Measurements from ENCODE around the gene DND1.
"Not testable (repeated sequence)": the region's sequence is repeated elsewhere in the genome, so short reads cannot be mapped to it uniquely, and the experiment has no call there.

The DND1 gene

DNA sequence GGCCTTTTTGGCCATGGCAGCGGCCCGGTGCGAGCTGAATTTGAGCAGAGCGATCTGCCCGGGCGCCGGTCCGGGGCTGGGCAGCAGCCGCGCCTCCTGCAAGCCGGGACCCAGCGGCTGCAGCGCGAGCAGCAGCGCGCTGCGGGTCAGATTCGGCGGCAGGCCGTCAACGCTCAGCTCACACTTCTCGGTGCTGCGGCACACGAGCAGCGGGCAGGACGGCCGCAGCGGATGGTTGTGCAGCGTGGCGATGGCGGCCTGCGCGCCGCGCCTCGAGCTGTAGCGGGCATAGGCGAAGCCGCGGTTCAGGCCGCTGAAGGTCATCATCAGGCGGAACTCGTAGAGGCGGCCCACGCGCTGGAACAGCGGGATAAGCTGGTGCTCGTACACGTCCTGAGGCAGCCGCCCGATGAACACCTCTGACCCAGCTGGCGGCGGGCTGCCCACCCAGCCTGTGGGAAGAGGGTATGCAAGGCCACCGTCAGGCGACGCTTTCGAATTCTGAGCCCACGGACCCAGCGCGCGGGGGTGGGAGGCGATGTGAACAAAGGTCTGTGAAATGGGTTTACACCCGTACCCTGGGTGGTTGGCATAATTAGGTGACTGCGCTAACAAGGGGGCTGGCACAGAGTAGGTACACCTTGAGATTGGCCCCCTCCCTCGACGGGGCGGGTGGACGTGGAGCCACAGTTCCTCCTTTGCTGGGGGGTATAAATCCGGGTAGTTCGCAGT lies 755 bp downstream of the DND1 start:
- no peak for DNase-seq (ENCODE audit: low read depth in 2 of 2)

DNA sequence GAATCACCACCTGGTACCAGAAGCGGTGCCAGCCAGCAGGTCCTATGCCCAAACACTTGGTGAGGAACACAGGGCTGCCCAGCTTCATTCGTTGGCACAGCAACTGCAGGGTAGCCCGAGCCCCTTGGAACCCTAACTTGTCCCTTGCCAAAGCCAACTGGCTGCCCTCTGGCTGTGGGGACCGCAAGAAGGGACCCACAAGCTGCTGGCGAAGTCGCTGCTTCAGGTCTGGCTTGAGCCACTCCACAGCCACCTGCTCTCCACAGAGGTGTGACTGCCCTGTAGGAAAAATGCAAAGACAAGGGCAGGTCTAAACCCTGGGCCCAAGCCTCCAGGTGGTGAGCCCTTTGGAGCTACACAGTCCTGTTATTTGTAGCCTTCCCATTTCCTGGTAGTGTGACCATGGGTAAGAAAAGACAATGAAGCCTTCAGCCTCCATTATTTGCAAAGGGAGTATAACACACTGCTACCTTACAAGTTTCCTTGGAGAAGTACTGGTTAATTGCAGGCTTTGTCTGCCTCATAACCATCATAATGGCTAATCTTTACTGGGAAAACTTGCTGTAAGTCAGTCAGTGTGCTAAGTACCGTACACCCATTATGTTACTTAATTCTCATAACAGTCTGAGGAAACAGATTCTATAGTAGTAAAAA lies 1.8 kb downstream of the DND1 start:
- DNase-seq (ENCODE audit: low read depth in 2 of 2): no peak

DNA sequence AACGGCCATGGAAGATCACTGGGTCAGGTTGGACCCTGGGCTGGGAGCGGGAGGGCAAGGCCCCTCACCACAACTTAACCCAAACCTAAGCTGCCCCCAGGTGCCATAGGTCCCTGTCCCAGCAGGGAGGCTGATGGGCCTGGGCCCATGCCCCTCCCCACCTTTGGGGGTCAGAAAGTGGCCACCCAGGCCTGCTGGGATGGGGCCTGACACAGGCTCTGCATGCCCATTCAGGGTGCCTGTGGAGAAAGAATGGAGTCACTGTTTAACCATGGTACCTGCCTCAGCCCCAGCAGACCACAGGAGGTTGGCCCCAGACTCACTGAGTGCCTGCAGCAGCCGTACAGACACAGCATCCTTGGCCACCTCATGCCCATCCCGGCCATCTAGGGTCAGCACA lies 2.3 kb downstream of the DND1 start:
- DNase-seq (ENCODE audit: low read depth in 2 of 2): not testable (repeated sequence)

DNA sequence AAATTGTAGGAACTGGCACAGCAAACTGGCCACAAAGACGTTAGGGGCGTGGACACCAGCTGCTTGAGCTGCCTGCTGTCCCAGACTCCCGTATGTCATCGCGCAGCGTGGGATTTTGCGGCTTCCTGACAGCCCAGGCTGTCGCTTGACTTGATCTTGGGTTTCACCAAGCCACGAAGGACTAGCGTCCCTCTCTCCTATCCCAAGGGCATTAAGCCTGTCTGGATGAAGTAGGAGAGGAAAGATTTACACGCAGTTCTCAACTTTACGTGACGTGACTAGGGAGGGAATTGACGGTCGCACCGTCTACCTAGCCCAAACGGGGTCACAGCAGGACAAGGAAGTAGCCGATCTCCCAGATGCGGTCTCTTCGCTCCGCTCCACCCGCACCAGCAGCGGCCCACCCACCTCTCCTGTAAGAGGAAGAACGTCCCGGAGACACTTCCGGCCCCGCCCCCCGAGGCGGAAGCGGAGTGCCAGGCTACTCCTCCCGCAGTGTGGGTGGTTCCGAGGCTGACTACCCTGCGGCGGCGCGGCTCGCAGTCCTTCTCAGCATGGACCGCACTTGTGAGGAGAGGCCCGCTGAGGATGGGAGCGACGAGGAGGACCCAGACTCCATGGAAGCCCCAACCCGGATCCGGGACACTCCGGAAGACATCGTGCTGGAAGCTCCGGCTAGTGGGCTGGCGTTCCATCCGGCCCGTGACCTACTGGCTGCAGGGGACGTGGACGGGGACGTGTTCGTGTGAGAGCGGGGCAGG lies 8.8 kb downstream of the DND1 start, which contains the start of gene WDR55:
WDR55 (plus strand) TSS at position 546 of the 761 bp plus-strand sequence; CDS start at position 555, 9 bp downstream.
- DNase-seq (ENCODE audit: low read depth in 2 of 2): peak; percentile 94 to 96

DNA sequence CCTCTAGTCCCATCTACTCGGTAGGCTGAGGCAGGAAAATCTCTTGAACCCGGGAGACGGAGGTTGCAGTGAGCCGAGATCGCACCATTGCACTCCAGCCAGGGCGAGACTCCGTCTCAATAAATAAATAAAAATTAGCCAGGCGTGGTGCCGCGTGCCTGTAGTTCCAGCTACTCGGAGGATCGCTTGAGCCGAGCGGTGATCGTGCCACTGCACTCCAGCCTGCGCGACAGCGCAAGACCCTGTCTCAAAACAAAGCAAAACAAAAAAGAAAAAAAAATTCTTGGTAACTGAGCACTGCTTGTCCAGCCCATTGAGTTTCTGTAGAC lies 9.4 kb downstream of the DND1 start:
- no peak for DNase-seq (ENCODE audit: low read depth in 2 of 2)

DNA sequence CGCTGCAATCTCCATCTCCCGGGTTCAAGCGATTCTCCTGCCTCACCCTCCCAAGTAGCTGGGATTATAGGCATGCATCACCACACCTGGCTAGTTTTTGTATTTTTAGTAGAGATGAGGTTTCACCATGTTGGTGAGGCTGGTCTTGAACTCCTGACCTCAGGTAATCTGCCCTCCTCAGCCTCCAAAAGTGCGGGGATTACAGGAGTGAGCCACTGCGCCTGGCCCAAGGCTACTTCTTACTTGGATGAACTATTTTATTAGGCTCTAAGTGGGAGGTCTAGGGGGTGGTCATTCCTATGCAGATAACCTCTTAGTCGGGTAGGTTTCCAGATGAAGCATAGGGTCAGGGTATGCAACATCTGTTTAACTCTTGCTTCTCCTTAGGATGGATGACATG lies 13.0 kb downstream of the DND1 start:
- DNase-seq (ENCODE audit: low read depth in 2 of 2): not testable (repeated sequence)

DNA sequence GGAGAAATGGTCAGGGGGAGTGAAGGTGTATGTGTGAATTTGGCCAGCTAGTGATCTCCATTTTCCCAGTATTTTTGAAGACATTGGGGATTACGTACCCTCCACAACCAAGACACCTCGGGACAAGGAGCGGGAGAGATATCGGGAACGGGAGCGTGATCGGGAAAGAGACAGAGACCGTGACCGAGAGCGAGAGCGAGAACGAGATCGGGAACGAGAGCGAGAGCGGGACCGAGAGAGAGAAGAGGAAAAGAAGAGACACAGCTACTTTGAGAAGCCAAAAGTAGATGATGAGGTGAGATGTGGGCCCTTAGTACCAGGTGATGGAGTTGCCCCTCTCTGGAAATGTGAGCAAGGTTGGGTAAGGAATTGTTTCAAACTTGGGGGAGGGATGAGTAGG lies 14.5 kb downstream of the DND1 start:
- DNase-seq (ENCODE audit: low read depth in 2 of 2): no peak

DNA sequence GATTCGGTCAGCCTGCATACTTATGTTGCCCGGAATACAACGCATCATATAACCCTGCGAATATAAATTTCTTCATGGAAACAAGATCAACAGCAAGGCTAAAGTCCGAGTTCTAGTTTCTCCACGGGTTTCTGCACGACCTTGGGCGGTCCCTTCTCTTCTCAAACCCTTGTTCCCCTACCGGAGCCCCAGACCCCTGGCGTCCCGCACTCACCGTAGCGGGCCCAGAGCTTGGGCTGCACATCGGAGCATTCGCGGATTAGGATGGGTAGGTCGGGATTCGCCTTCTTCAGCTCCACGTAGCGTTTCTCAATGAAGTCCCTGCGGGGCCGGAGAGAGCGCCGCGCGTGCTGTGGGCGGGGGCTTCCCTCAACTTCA lies 26.3 kb downstream of the DND1 start:
- no peak for DNase-seq (ENCODE audit: low read depth in 2 of 2)

DNA sequence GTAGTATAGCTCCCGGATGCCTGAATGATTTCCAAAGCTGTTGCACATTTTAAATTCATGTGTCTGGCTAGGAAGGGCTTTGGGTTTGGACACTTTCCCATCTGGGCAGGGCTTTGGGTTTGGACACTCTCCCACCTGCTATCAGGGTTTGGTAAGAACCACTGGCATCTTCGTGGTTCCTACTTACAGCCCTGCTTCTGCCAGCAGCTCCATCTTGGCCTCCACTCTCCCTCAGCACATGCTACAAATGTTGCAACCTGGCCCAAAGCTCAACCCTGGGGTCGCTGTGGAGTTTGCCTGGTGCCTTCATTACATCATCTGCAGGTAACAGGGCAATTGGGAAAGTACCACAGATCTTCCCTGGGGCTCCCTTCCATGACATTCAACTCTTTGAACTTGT lies 30.7 kb downstream of the DND1 start:
- no peak for DNase-seq (ENCODE audit: low read depth in 2 of 2)

DNA sequence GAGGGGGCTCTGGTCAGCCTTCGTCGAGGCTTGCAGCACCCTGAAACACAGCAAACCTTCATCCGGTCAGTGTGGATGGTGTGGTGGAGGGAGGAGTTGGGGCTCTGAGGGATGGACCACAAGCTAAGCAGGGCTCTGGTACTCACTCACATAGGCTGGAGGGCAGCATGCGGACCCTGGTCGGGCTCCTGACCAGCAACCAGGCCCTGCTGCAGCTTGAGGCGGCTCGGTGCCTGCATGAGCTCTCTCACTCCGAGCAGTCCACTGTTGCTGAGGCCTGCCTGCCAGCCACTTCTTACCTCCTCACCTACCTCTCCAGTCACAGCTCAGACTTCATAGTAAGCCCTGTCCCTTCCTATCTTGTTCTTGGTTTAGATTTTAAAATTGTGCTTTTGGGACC lies 31.7 kb downstream of the DND1 start:
- DNase-seq (ENCODE audit: low read depth in 2 of 2): no peak

DNA sequence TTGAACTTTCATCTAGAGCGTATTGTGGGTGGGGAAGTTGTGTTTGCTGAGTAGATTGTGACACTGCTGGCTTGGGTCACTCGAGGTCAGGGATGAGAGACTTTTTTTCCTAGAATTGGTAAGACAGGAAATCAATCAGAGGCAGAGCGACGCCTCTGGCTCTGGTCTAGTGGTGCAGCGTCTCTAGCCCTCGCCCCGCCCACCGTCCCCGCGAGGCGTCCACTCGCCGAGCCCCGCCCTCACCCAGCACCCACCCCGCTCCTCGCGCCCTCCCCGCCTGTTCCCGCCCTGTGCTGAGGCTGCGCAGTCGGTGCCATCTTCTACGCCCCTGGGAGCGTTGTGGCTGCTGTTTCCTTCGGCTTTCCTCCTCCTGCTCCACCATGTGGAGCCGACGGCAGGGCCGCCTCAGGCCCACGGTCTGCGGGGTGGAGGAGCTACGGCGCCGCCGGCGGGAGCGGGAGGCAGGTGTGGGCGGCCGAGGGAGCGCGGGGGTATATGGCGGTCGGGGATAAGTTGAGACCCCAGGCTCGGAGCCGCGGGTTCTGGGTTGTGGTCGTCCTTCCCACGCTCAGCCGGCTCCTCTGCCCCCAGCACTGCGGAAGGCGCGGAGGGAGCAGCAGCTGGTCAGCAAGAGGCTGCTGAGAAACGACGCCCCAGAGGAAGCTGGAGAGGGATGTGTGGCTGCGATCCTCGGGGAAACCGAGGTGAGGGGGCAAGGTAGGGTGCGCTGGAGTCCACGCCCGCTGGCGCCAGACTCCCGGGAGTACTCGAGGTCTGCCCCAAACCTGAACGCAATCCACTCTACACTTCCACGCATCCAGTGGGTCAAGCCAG lies 34.0 kb downstream of the DND1 start, which contains the start of gene TMCO6:
TMCO6 (plus strand) TSS at position 304 of the 834 bp plus-strand sequence; CDS start at position 381, 77 bp downstream.
- peak; percentile 96 for DNase-seq (ENCODE audit: low read depth in 2 of 2)

DNA sequence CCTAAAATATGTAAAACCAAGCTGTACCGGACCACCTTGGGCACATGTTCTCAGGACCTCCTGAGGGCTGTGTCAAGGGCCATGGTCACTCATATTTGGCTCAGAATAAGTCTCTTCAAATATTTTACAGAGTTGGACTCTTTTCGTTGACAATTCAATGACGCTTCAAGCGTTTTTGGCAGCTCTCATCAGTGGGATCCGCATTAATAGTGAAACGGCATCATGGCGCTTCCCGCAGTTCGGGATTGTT lies 34.6 kb downstream of the DND1 start:
- DNase-seq (ENCODE audit: low read depth in 2 of 2): not testable (repeated sequence)

DNA sequence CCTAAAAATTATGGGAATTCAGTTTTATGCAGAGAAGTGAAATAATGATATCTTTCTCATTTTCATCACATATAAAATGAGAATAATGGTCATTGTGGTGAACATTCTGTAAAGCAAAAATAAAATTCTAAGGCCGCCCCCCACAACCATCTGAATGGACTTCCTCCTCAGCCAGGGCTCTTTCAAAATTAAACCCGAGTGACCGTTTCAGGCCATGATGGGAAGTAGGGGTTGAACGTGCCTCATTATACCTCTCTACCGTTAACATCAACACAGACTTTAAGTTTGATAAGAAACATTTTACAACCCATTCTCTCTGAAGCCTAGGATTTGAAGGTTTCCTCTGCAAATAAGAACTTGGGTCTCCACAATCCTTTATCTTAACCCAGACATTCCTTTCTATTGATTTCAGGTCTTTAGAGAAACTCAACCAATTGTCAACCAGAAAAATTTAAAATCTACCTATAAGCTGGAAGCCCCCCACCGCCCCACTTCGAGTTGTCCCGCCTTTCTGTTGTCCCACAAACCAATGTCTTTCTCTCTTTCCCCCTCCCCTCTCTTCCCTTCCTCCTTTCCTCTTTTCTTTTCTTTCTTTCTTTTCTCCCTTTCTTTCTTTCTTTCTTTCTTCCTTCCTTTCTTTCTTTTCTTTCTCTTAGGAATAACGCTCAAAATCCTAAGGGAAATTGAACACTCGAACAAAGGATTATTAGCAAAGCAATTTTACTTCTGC lies 35.8 kb downstream of the DND1 start:
- DNase-seq (ENCODE audit: low read depth in 2 of 2): no peak

DNA sequence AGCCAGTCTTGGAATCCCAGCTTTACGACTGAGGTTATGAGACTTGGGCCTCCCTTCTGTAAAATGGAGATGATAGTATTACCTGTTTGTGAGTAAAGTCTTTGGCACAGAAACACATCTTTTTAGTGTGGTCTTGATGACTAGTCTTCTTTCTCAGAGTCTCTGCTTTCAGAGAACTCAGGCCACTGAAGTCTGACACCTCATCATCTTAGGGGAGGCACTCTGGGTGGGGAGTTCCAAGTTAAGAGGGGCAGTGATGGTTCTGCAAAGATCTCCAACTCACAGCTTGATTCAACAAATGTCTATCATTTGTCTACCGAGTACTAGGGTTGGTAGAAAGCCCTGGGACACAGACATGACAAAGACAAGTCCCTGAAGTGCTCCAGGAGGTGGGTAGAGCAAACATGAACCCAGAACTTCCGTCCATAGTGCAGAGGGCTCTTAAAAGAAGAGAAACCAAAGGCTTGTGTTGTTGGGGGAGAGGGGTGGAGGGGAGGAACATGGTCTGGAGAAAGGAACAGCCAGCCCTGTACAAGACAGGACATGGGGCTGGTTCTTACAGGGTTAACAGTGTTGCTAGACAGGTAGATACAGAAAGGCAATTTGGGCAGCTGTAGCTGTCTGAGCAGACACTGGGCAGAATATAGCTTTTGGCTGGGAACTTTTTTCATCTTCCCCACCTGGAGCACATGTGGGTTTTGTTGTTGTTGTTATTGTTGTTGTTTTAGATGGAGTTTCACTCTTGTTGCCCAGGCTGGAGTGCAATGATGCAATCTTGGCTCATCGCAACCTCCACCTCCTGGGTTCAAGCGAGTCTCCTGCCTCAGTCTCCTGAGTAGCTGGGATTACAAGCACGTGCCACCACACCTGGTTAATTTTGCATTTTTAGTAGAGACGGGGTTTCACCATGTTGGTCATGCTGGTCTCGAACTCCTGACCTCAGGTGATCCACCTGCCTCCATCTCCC lies 37.8 kb downstream of the DND1 start:
- DNase-seq (ENCODE audit: low read depth in 2 of 2): no peak

DNA sequence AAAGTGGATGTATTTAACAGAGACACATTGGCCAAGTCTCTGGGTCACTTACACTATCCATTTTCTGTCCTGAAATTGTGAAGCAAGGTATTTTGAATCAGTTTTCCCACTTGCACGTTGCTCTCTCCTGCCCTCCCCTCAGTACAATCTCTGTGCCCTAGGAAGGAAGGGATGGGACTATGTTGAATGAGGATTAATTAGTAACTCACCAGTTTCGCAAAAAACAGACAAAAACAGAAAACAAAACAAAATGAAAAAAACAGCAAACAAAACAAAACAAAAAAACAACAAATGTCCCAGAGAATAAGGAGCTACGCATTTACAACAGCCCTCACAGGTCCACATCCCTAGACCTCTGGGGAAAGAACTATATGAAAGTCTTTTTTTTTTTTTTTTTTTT lies 39.3 kb downstream of the DND1 start:
- DNase-seq (ENCODE audit: low read depth in 2 of 2): no peak

DNA sequence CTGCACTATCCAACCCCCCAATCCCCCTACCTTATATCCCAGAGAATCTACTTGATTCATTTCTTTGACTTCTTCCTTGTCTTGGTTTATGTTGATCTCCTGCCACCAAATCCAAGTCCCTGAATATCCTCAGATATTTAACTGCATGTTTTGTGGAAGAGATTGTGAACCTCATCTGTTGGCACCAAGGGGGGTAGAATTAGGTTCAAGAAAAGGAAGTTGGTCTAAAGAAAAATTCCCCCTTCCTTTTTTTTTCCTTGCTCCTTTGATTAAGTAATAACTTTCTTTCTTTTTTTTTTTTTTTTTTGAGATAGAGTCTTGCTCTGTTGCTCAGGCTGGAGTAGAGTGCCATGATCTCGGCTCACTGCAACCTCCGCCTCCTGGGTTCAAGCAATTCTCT lies 39.9 kb downstream of the DND1 start:
- no peak for DNase-seq (ENCODE audit: low read depth in 2 of 2)

DNA sequence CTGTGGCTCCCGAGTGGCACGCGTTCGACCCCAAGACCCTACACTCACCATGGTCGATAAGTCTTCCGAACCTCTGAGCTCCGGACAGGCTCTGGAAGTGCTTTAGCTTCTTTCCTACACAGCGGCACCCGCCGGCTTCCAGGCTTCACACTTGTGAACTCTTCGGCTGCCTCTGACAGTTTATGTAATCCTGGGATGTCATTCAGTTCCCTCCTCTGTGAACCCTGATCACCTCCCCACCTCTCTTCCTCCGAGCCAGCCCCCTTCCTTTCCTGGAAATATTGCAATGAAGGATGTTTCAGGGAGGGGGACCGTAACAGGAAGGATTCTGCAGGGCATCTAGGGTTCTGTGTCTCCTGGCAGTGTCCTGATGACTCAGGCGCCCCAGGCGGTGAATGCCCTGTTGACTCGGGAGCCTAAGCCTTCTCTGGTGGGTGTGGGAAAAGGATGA lies 40.3 kb downstream of the DND1 start, which contains the start of gene CD14:
CD14 (minus strand) TSS at position 155 of the 451 bp plus-strand sequence; CDS start at position 51, 104 bp downstream.
- no peak for DNase-seq (ENCODE audit: low read depth in 2 of 2)

DNA sequence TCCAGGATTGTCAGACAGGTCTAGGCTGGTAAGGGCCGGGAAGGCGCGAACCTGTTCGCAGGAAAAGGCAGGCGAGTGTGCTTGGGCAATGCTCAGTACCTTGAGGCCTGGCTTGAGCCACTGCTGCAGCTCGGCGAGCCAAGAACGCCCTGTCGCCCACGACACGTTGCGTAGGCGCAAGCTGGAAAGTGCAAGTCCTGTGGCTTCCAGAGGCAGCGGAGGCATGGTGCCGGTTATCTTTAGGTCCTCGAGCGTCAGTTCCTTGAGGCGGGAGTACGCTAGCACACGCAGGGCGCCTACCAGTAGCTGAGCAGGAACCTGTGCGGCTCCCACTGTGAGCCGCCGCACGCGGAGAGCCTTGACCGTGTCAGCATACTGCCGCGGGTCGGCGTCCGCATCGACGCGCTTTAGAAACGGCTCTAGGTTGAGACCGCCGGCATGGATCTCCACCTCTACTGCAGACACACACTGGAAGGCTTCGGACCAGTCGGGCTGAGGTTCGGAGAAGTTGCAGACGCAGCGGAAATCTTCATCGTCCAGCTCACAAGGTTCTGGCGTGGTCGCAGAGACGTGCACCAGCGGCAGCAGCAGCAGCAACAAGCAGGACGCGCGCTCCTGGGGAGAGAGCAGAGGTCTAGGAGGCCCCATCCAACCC lies 40.9 kb downstream of the DND1 start:
- peak; percentile 29 to 40 for DNase-seq (ENCODE audit: low read depth in 2 of 2)

DNA sequence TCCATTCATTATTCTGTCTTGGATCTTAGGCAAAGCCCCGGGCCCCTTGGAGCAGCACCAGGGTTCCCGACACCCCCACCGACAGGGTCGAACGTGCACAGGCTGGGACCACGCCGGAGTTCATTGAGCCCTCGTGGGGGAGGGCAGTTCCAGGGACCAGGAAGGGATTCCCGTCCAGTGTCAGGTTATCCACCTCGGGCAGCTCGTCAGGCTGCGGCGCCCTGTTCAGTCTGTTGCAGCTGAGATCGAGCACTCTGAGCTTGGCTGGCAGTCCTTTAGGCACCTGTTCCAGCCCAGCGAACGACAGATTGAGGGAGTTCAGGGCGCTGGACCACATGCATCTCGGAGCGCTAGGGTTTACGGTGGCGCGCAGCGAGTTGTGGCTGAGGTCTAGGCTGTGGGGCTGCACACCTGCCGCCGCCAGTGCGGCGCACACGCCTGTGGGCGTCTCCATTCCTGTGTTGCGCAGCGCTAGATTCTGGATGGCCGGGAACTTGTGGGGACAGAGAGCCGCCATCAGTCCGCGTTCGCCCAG lies 41.5 kb downstream of the DND1 start:
- DNase-seq (ENCODE audit: low read depth in 2 of 2): no peak
